ENCODE data around the gene ADAMTS9.

Gene ADAMTS9

GRCh38 chr3:64490180-64490724 is 197.5 kb downstream of the ADAMTS9 start:
- no peak for DNase-seq (ENCODE audit: low read depth in 3 of 3, low spot score in 1 of 3)

- no peak for DNase-seq (ENCODE audit: low read depth in 3 of 3, low spot score in 1 of 3)
Observed at GRCh38 chr3:64489361-64490044, 198.3 kb downstream of the ADAMTS9 start.

- DNase-seq (ENCODE audit: low read depth in 3 of 3, low spot score in 1 of 3) = no peak
Observed at GRCh38 chr3:64488939-64489338, 198.9 kb downstream of the ADAMTS9 start.

- peak; percentile 8 to 46 (median 14) for DNase-seq (ENCODE audit: low read depth in 3 of 3, low spot score in 1 of 3)
Observed at GRCh38 chr3:64484289-64484992, 203.4 kb downstream of the ADAMTS9 start.

- no peak for DNase-seq (ENCODE audit: low read depth in 3 of 3, low spot score in 1 of 3)
Observed at GRCh38 chr3:64483467-64483866, 204.3 kb downstream of the ADAMTS9 start.

- no peak for DNase-seq (ENCODE audit: low read depth in 3 of 3, low spot score in 1 of 3)
Observed at GRCh38 chr3:64475037-64475436, 212.8 kb downstream of the ADAMTS9 start.

GRCh38 chr3:64473466-64473865 is 214.3 kb downstream of the ADAMTS9 start:
- no peak for DNase-seq (ENCODE audit: low read depth in 3 of 3, low spot score in 1 of 3)

- DNase-seq (ENCODE audit: low read depth in 3 of 3, low spot score in 1 of 3) = no peak
Observed at GRCh38 chr3:64470436-64470835, 217.4 kb downstream of the ADAMTS9 start.

GRCh38 chr3:64467255-64467944 is 220.4 kb downstream of the ADAMTS9 start:
- no peak for DNase-seq (ENCODE audit: low read depth in 3 of 3, low spot score in 1 of 3)
